NCI-H1417 treated with DMSO at 0.1 percent for 48 hours (cell line): Measurements from ENCODE around the gene ZNF641.
"Not testable (repeated sequence)": the region's sequence is repeated elsewhere in the genome, so short reads cannot be mapped to it uniquely, and the experiment has no call there.

ENCODE experiments used
- DNase-seq: peaks from one replicate; lab custom pipeline; 2025; lab: John Stamatoyannopoulos, UW

ZNF641 gene

DNA sequence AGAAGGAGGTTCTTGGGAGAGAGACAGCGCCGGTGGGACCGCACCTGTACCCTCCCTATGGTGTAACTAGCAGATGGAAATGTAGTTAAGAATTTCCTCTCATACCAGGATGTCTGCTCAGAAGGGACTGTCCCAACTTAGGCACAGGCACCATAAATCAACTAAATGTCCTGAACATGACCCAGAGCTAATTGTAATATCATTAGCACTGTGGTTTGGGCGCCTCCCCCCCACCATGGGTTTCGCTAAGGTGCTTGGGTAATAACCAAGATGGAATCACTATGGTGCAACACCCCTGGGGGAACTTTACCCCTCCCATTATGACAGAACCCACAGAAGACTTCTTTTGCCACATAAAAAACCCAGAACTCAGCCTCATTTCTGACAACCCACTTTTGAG lies 15.9 kb downstream of the ZNF641 start:
- DNase-seq, result no peak

GRCh38 chr12:48333680-48334079 lies 17.0 kb downstream of the ZNF641 start:
- not testable (repeated sequence) for DNase-seq

GRCh38 chr12:48331399-48331798 lies 19.3 kb downstream of the ZNF641 start:
- DNase-seq, result no peak

GRCh38 chr12:48329199-48329939 lies 21.4 kb downstream of the ZNF641 start:
- DNase-seq, result no peak

GRCh38 chr12:48316491-48316890 lies 34.2 kb downstream of the ZNF641 start:
- DNase-seq, result no peak

DNA sequence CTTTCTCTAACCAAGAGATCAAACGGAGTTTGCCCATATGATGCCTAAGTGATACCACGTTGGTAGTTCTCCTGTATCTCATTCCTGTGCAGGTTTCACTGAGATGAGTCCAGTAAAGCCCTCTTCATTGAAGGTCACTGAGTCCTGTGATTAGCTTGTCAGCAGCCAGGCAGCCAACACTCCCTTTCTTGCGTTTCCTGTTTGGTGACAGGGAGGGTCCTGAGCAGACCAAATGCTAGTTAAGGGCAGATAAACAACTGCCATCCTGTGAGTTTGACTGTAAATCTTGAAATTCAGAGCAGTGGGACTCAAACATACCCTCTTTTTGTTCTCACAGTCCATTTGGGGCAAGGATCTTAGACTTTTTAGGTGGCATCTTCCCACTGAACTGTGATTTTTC lies 39.4 kb downstream of the ZNF641 start:
- DNase-seq, result no peak

DNA sequence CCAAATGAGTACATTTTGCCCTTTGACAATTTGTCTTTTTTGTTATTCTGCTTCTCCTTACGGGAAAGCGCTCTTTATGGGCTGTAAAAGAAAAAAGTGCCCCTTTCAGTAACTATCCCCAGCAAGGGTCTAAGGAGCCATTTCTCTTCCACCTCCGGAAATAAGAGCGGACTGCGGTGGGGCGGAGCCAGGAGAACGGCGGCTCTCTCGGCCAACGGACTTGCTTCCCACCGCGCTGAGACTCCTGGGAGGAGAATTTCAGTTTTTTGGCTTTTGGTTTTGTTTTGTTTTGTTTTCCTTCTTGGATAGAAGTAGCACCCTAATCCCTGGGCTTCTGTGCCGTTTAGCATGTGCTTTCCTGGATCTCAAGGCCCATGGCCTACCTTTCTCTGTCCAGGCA lies 43.5 kb downstream of the ZNF641 start:
- no peak for DNase-seq

- no peak for DNase-seq
Measured at GRCh38 chr12:48305190-48305589, 45.5 kb downstream of the ZNF641 start.

- no peak for DNase-seq
Measured at GRCh38 chr12:48302161-48302911, 48.4 kb downstream of the ZNF641 start.

- DNase-seq, result no peak
Measured at GRCh38 chr12:48300774-48301173, 49.9 kb downstream of the ZNF641 start.

GRCh38 chr12:48296586-48297282 lies 54.0 kb downstream of the ZNF641 start:
- no peak for DNase-seq

DNA sequence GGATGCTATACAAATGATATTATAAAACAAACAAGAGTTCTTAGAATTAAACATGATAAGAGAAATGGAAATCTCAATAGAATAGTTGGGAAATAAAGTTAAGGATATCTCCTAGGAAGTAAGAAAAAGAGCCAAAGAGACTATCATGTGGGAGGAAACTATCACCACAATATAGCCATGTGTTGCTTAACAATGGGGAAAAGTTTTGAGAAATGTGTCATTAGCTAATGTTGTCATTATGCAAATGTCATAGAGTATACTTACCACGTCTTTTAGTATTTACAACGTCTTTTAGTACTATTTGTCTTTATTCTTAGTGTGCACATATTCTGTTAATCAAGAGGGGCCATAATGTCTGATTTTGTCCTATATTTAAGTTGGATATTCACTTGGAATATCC lies 58.7 kb downstream of the ZNF641 start:
- DNase-seq, result no peak

- DNase-seq, result no peak
Measured at GRCh38 chr12:48291511-48291910, 59.2 kb downstream of the ZNF641 start.

- no peak for DNase-seq
Measured at GRCh38 chr12:48288387-48289268, 62.1 kb downstream of the ZNF641 start.
